SKM-1 treated with dmso at 0.1 percent for 144 hours (cell line): Measurements from ENCODE around the gene HTR3B.

ENCODE experiments used
- DNase-seq: peaks from one replicate; lab custom pipeline; 2025; ENCODE audit not compliant: unreplicated experiment; lab: John Stamatoyannopoulos, UW

HTR3B gene

GRCh38 chr11:113986351-113987140 lies 82.0 kb downstream of the HTR3B start:
- DNase-seq = no peak

- DNase-seq = no peak
Observed at GRCh38 chr11:113989381-113989780, 84.8 kb downstream of the HTR3B start.

GRCh38 chr11:113989916-113990315 lies 85.3 kb downstream of the HTR3B start:
- DNase-seq = no peak

GRCh38 chr11:113991170-113991569 lies 86.6 kb downstream of the HTR3B start:
- no peak for DNase-seq

GRCh38 chr11:113991718-113992458 lies 87.3 kb downstream of the HTR3B start:
- DNase-seq = no peak

- DNase-seq = no peak
Observed at GRCh38 chr11:113992459-113993110, 88.0 kb downstream of the HTR3B start.

- DNase-seq = no peak
Observed at GRCh38 chr11:113994077-113994954, 89.7 kb downstream of the HTR3B start.
